Mesendoderm (in vitro differentiated cells): Measurements from ENCODE around the gene KCNG1.
"Not testable (repeated sequence)": the region's sequence is repeated elsewhere in the genome, so short reads cannot be mapped to it uniquely, and the experiment has no call there.

Experiments
- DNase-seq: peaks from one replicate; pipeline ENCODE4 v3.0.0; 2013
- H2AK5ac ChIP-seq: 2 replicates; pipeline ENCODE4 v1.6.1; 2013; ENCODE audit warnings: low read length, inconsistent platforms
- H2BK120ac ChIP-seq: 2 replicates; pipeline ENCODE4 v1.6.1; 2013; ENCODE audit warnings: low read depth, mild to moderate bottlenecking, low read length, moderate library complexity, mixed read lengths
- H2BK15ac ChIP-seq: replicated peaks from 2 replicates; pipeline ENCODE4 v1.6.1; 2013; ENCODE audit warnings: low read depth, mild to moderate bottlenecking, moderate library complexity
- H2BK5ac ChIP-seq: 2 replicates; pipeline ENCODE4 v1.6.1; 2013; ENCODE audit warnings: low read length, inconsistent platforms
- H3K18ac ChIP-seq: 2 replicates; pipeline ENCODE4 v1.6.1; 2013; ENCODE audit warnings: mild to moderate bottlenecking, low read length, mixed read lengths
- H3K23ac ChIP-seq: one replicate; pipeline ENCODE4 v1.6.1; 2013; ENCODE audit warnings: low read length
- H3K27ac ChIP-seq: 2 replicates; pipeline ENCODE4 v1.5.1; 2013; ENCODE audit warnings: low read depth, mild to moderate bottlenecking, inconsistent platforms, low read length, moderate library complexity
- H3K27me3 ChIP-seq: 2 replicates; pipeline ENCODE4 v1.6.1; 2013; ENCODE audit warnings: low read length, control low read depth, mild to moderate bottlenecking, inconsistent platforms; ENCODE audit not compliant: insufficient read depth, poor library complexity
- H3K36me3 ChIP-seq: 2 replicates; pipeline ENCODE4 v1.6.1; 2013; ENCODE audit warnings: low read length, inconsistent platforms; ENCODE audit not compliant: control insufficient read depth, insufficient read depth
- H3K4ac ChIP-seq: one replicate; pipeline ENCODE4 v1.6.1; 2013; ENCODE audit warnings: low read depth, mild to moderate bottlenecking, low read length, moderate library complexity
- H3K4me1 ChIP-seq: 2 replicates; pipeline ENCODE4 v1.6.1; 2013; ENCODE audit warnings: low read depth, low read length, inconsistent platforms; ENCODE audit not compliant: control insufficient read depth
- H3K4me2 ChIP-seq: 2 replicates; pipeline ENCODE4 v1.6.1; 2013; ENCODE audit warnings: low read length
- H3K4me3 ChIP-seq: 2 replicates; pipeline ENCODE4 v1.5.1; 2013; ENCODE audit warnings: mild to moderate bottlenecking, low read length
- H3K56ac ChIP-seq: one replicate; pipeline ENCODE4 v1.6.1; 2013; ENCODE audit warnings: low read length
- H3K79me1 ChIP-seq: 2 replicates; pipeline ENCODE4 v1.6.1; 2013; ENCODE audit warnings: low read length, inconsistent platforms
- H3K79me2 ChIP-seq: 2 replicates; pipeline ENCODE4 v1.6.1; 2013; ENCODE audit warnings: mild to moderate bottlenecking, low read length; ENCODE audit not compliant: control insufficient read depth, insufficient read depth
- H3K9ac ChIP-seq: 2 replicates; pipeline ENCODE4 v1.6.1; 2013; ENCODE audit warnings: low read length, inconsistent platforms
- H4K5ac ChIP-seq: one replicate; pipeline ENCODE4 v1.6.1; 2013; ENCODE audit warnings: low read length
- H4K8ac ChIP-seq: one replicate; pipeline ENCODE4 v1.6.1; 2013; ENCODE audit warnings: low read depth, mild to moderate bottlenecking, control low read depth, low read length, moderate library complexity
- WGBS: extraction: QIAGEN DNeasy Blood & Tissue Kit; methylation state at CpG from one replicate; pipeline ENCODE4 v1.1.7; 2013; ENCODE audit warnings: low lambda C conversion rate, missing lambda C conversion rate; ENCODE audit not compliant: insufficient coverage; ENCODE audit errors: extremely low coverage; 5-methylcytosine and 5-hydroxymethylcytosine counted together

KCNG1 gene

GRCh38 chr20:51050531-51051075, 27.7 kb upstream of the KCNG1 start:
- no peak overlapping the region for H3K9ac ChIP-seq
- no peak overlapping the region for H2BK15ac ChIP-seq
- H3K4ac ChIP-seq, result no peak overlapping the region
- WGBS, result no CpG with 5 or more reads among the region's 8 CpGs
- H3K4me3 ChIP-seq, result no peak overlapping the region
- H3K56ac ChIP-seq, result no peak overlapping the region
- H3K4me1 ChIP-seq, result no peaks in the 10 kb centered on the region
- H3K23ac ChIP-seq, result no peak overlapping the region
- no peak overlapping the region for H3K18ac ChIP-seq
- no peaks in the 10 kb centered on the region for H3K79me2 ChIP-seq
- DNase-seq, result no peak
- H3K36me3 ChIP-seq, result no peaks in the 10 kb centered on the region
- no peak overlapping the region for H3K27ac ChIP-seq
- H4K5ac ChIP-seq, result no peak overlapping the region
- no peaks in the 10 kb centered on the region for H3K27me3 ChIP-seq
- no peaks in the 10 kb centered on the region for H3K79me1 ChIP-seq
- H3K4me2 ChIP-seq, result no peak overlapping the region
- no peak overlapping the region for H4K8ac ChIP-seq
- no peak overlapping the region for H2BK5ac ChIP-seq
- H2BK120ac ChIP-seq, result no peak overlapping the region
- H2AK5ac ChIP-seq, result no peak overlapping the region

- Histone ChIP-seq H3K79me2 (no peaks in the 10 kb centered on the region), H2AK5ac (no peak overlapping the region), H3K18ac (no peak overlapping the region), H4K5ac (no peak overlapping the region), H3K23ac (no peak overlapping the region), H3K4me2 (no peak overlapping the region), H4K8ac (no peak overlapping the region), H3K4me1 (peaks cover 4% of the 10 kb centered on the region), H3K79me1 (no peaks in the 10 kb centered on the region), H2BK5ac (no peak overlapping the region), H3K9ac (no peak overlapping the region), H3K27me3 (no peaks in the 10 kb centered on the region), H2BK15ac (no peak overlapping the region), H3K4ac (no peak overlapping the region), H3K36me3 (no peaks in the 10 kb centered on the region), H3K56ac (no peak overlapping the region), H2BK120ac (no peak overlapping the region), H3K4me3 (no peak overlapping the region), H3K27ac (no peak overlapping the region)
- DNase-seq, result no peak
- WGBS, result no CpG with 5 or more reads among the region's 9 CpGs
Observed at GRCh38 chr20:51046021-51046985, 23.4 kb upstream of the KCNG1 start.

GRCh38 chr20:51045492-51045891, 22.6 kb upstream of the KCNG1 start:
- not testable (repeated sequence) for H3K79me1 ChIP-seq, H3K4me1 ChIP-seq, H3K18ac ChIP-seq, H3K4me2 ChIP-seq, DNase-seq, H3K36me3 ChIP-seq, H4K8ac ChIP-seq, H3K4me3 ChIP-seq, H2BK5ac ChIP-seq, H3K27ac ChIP-seq, H3K23ac ChIP-seq, H3K79me2 ChIP-seq, H4K5ac ChIP-seq, H3K4ac ChIP-seq, H3K56ac ChIP-seq, H2AK5ac ChIP-seq, H3K9ac ChIP-seq, H3K27me3 ChIP-seq, H2BK15ac ChIP-seq, H2BK120ac ChIP-seq
- WGBS, result no CpG with 5 or more reads among the region's 9 CpGs

GRCh38 chr20:51044796-51045195, 21.9 kb upstream of the KCNG1 start:
- H2AK5ac ChIP-seq, result no peak overlapping the region
- H2BK5ac ChIP-seq, result no peak overlapping the region
- no peak overlapping the region for H3K23ac ChIP-seq
- no peak overlapping the region for H3K4me2 ChIP-seq
- DNase-seq, result no peak
- no peak overlapping the region for H3K9ac ChIP-seq
- WGBS, result no CpG with 5 or more reads among the region's 3 CpGs
- H3K27ac ChIP-seq, result no peak overlapping the region
- H3K79me2 ChIP-seq, result no peaks in the 10 kb centered on the region
- no peak overlapping the region for H2BK15ac ChIP-seq
- no peaks in the 10 kb centered on the region for H3K79me1 ChIP-seq
- no peak overlapping the region for H3K18ac ChIP-seq
- no peaks in the 10 kb centered on the region for H3K36me3 ChIP-seq
- no peak overlapping the region for H4K8ac ChIP-seq
- H3K56ac ChIP-seq, result no peak overlapping the region
- H3K4me1 ChIP-seq, result peaks cover 4% of the 10 kb centered on the region
- H2BK120ac ChIP-seq, result no peak overlapping the region
- H3K4ac ChIP-seq, result no peak overlapping the region
- no peak overlapping the region for H4K5ac ChIP-seq
- no peaks in the 10 kb centered on the region for H3K27me3 ChIP-seq
- H3K4me3 ChIP-seq, result no peak overlapping the region

GRCh38 chr20:51043811-51044210, 20.9 kb upstream of the KCNG1 start:
- no peaks in the 10 kb centered on the region for H3K79me1 ChIP-seq
- no peak overlapping the region for H2BK5ac ChIP-seq
- no peak overlapping the region for H3K56ac ChIP-seq
- H3K36me3 ChIP-seq, result no peaks in the 10 kb centered on the region
- DNase-seq, result no peak
- no peak overlapping the region for H2BK120ac ChIP-seq
- no peaks in the 10 kb centered on the region for H3K79me2 ChIP-seq
- H2BK15ac ChIP-seq, result no peak overlapping the region
- H3K9ac ChIP-seq, result no peak overlapping the region
- H3K23ac ChIP-seq, result no peak overlapping the region
- no CpG with 5 or more reads among the region's 5 CpGs for WGBS
- no peak overlapping the region for H2AK5ac ChIP-seq
- no peaks in the 10 kb centered on the region for H3K27me3 ChIP-seq
- H3K4me3 ChIP-seq, result no peak overlapping the region
- H3K27ac ChIP-seq, result no peak overlapping the region
- H3K4me2 ChIP-seq, result no peak overlapping the region
- H3K4me1 ChIP-seq, result peaks cover 4% of the 10 kb centered on the region
- H4K8ac ChIP-seq, result no peak overlapping the region
- H4K5ac ChIP-seq, result no peak overlapping the region
- no peak overlapping the region for H3K18ac ChIP-seq
- no peak overlapping the region for H3K4ac ChIP-seq
